ENCODE measurements around the gene GOT2.
"Not testable (repeated sequence)": the region's sequence is repeated elsewhere in the genome, so short reads cannot be mapped to it uniquely, and the experiment has no call there.

Gene GOT2

GRCh38 chr16:58723109-58723508, 11.0 kb downstream of the GOT2 start:
- in situ Hi-C loops (cut with MboI; ENCODE audit: low sequenced_read_pairs): no loop called here

GRCh38 chr16:58717994-58718393, 16.1 kb downstream of the GOT2 start:
- in situ Hi-C loops (cut with MboI; ENCODE audit: low sequenced_read_pairs): no loop called here

- in situ Hi-C loops (cut with MboI; ENCODE audit: low sequenced_read_pairs): no loop called here
Observed at GRCh38 chr16:58716468-58716867, 17.6 kb downstream of the GOT2 start.

GRCh38 chr16:58713742-58714141, 20.4 kb downstream of the GOT2 start:
- in situ Hi-C loops (cut with MboI; ENCODE audit: low sequenced_read_pairs): no loop called here

GRCh38 chr16:58709333-58709732, 24.8 kb downstream of the GOT2 start:
- in situ Hi-C loops (cut with MboI; ENCODE audit: low sequenced_read_pairs): no loop called here

- in situ Hi-C loops (cut with MboI; ENCODE audit: low sequenced_read_pairs): no loop called here
Observed at GRCh38 chr16:58699151-58699550, 35.0 kb downstream of the GOT2 start.

GRCh38 chr16:58695368-58695767, 38.7 kb downstream of the GOT2 start:
- in situ Hi-C loops (cut with MboI; ENCODE audit: low sequenced_read_pairs): no loop called here

GRCh38 chr16:58692450-58692849, 41.7 kb downstream of the GOT2 start:
- in situ Hi-C loops (cut with MboI; ENCODE audit: low sequenced_read_pairs): no loop called here

- in situ Hi-C loops (cut with MboI; ENCODE audit: low sequenced_read_pairs): not testable (repeated sequence)
Observed at GRCh38 chr16:58686985-58687706, 47.0 kb downstream of the GOT2 start.

GRCh38 chr16:58685084-58685449, 49.0 kb downstream of the GOT2 start:
- in situ Hi-C loops (cut with MboI; ENCODE audit: low sequenced_read_pairs): no loop called here

GRCh38 chr16:58684354-58685083, 49.6 kb downstream of the GOT2 start, which contains the start of gene SLC38A7:
Gene SLC38A7, minus strand, starts transcription at chr16:58684770. Its CDS starts 4,644 bp downstream, at chr16:58680126.
- in situ Hi-C loops (cut with MboI; ENCODE audit: low sequenced_read_pairs): no loop called here

- in situ Hi-C loops (cut with MboI; ENCODE audit: low sequenced_read_pairs): no loop called here
Observed at GRCh38 chr16:58684001-58684353, 50.1 kb downstream of the GOT2 start.

- in situ Hi-C loops (cut with MboI; ENCODE audit: low sequenced_read_pairs): no loop called here
Observed at GRCh38 chr16:58679763-58680162, 54.4 kb downstream of the GOT2 start.

GRCh38 chr16:58678716-58679115, 55.4 kb downstream of the GOT2 start:
- in situ Hi-C loops (cut with MboI; ENCODE audit: low sequenced_read_pairs): no loop called here

GRCh38 chr16:58678269-58678668, 55.8 kb downstream of the GOT2 start:
- in situ Hi-C loops (cut with MboI; ENCODE audit: low sequenced_read_pairs): no loop called here

GRCh38 chr16:58670946-58671583, 63.1 kb downstream of the GOT2 start:
- in situ Hi-C loops (cut with MboI; ENCODE audit: low sequenced_read_pairs): loop anchor here (25.0 kb wide), 1 partner anchor 334 kb away; no protein-coding TSS in a partner anchor

- in situ Hi-C loops (cut with MboI; ENCODE audit: low sequenced_read_pairs): loop anchor here (25.0 kb wide), 1 partner anchor 333 kb away; no protein-coding TSS in a partner anchor
Observed at GRCh38 chr16:58670177-58670576, 63.9 kb downstream of the GOT2 start.

- in situ Hi-C loops (cut with MboI; ENCODE audit: low sequenced_read_pairs): loop anchor here (25.0 kb wide), 1 partner anchor 328 kb away; no protein-coding TSS in a partner anchor
Observed at GRCh38 chr16:58665200-58665599, 68.9 kb downstream of the GOT2 start.

GRCh38 chr16:58661199-58661830, 72.8 kb downstream of the GOT2 start:
- in situ Hi-C loops (cut with MboI; ENCODE audit: low sequenced_read_pairs): loop anchor here (25.0 kb wide), 1 partner anchor 324 kb away; no protein-coding TSS in a partner anchor

GRCh38 chr16:58659911-58660310, 74.2 kb downstream of the GOT2 start:
- in situ Hi-C loops (cut with MboI; ENCODE audit: low sequenced_read_pairs): loop anchor here (25.0 kb wide), 1 partner anchor 323 kb away; no protein-coding TSS in a partner anchor

- in situ Hi-C loops (cut with MboI; ENCODE audit: low sequenced_read_pairs): loop anchor here (25.0 kb wide), 1 partner anchor 322 kb away; no protein-coding TSS in a partner anchor
Observed at GRCh38 chr16:58658796-58659211, 75.3 kb downstream of the GOT2 start.
